ENCODE measurements around the gene DCST2.

Gene DCST2

GRCh38 chr1:155070721-155071569, 37.4 kb upstream of the DCST2 start:
- TF ChIP-seq, protein P1, sequence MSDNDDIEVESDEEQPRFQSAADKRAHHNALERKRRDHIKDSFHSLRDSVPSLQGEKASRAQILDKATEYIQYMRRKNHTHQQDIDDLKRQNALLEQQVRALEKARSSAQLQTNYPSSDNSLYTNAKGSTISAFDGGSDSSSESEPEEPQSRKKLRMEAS (IDR thresholded peaks at IDR 0.05; ENCODE audit: low read depth, low read length) = no peak
- TF ChIP-seq, protein P2, sequence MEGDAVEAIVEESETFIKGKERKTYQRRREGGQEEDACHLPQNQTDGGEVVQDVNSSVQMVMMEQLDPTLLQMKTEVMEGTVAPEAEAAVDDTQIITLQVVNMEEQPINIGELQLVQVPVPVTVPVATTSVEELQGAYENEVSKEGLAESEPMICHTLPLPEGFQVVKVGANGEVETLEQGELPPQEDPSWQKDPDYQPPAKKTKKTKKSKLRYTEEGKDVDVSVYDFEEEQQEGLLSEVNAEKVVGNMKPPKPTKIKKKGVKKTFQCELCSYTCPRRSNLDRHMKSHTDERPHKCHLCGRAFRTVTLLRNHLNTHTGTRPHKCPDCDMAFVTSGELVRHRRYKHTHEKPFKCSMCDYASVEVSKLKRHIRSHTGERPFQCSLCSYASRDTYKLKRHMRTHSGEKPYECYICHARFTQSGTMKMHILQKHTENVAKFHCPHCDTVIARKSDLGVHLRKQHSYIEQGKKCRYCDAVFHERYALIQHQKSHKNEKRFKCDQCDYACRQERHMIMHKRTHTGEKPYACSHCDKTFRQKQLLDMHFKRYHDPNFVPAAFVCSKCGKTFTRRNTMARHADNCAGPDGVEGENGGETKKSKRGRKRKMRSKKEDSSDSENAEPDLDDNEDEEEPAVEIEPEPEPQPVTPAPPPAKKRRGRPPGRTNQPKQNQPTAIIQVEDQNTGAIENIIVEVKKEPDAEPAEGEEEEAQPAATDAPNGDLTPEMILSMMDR (IDR thresholded peaks at IDR 0.05; ENCODE audit: low read depth, low read length) = no peak
- no peak for TF ChIP-seq MYC (IDR thresholded peaks at IDR 0.05; ENCODE audit: low read depth, low read length)
- no peak for TF ChIP-seq POLR2A (IDR thresholded peaks at IDR 0.05; ENCODE audit: extremely low read depth, insufficient read length)
- peak; percentile 71 for DNase-seq (ENCODE audit: low read depth)

DNA sequence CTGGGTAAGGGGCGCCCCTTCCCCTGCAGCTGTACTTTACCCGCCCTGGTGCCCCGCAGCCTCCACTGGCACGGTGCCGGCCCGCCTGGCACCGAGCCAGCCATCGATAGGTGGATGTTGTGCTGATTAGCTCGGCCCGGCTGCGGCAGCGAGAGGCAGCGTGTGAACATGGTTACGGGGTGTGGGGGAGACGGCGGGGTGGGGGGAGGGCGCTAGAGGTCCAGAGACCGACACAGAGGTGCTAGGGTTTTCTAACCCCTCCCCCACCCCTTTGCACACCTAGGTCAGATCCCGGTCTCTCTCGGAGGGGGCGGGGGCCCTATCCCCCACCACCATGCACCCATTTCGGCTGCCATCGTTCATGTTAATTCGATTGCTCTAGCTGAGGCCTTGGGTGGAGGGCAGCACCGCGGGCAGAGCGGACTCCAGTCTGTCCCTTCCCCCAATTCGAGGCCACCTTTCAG, 36.6 kb upstream of the DCST2 start:
- no peak overlapping the region for H3K4me3 ChIP-seq (ENCODE audit: low read depth, low read length)
- no peak for TF ChIP-seq MYC (IDR thresholded peaks at IDR 0.05; ENCODE audit: low read depth, low read length)
- TF ChIP-seq POLR2A (IDR thresholded peaks at IDR 0.05; ENCODE audit: extremely low read depth, insufficient read length) = no peak
- TF ChIP-seq, protein P2 (IDR thresholded peaks at IDR 0.05; ENCODE audit: low read depth, low read length) = no peak
- TF ChIP-seq, protein P1 (IDR thresholded peaks at IDR 0.05; ENCODE audit: low read depth, low read length) = no peak
- no peak for DNase-seq (ENCODE audit: low read depth)

More at GRCh38 chr1:155070721-155071569, 37.4 kb upstream of the DCST2 start:
- no peak overlapping the region for H3K4me3 ChIP-seq (ENCODE audit: low read depth, low read length)

GRCh38 chr1:155069551-155070157, 36.1 kb upstream of the DCST2 start:
- no peak for TF ChIP-seq MYC (IDR thresholded peaks at IDR 0.05; ENCODE audit: low read depth, low read length)
- DNase-seq (ENCODE audit: low read depth) = no peak
- no peak overlapping the region for H3K4me3 ChIP-seq (ENCODE audit: low read depth, low read length)

DNA sequence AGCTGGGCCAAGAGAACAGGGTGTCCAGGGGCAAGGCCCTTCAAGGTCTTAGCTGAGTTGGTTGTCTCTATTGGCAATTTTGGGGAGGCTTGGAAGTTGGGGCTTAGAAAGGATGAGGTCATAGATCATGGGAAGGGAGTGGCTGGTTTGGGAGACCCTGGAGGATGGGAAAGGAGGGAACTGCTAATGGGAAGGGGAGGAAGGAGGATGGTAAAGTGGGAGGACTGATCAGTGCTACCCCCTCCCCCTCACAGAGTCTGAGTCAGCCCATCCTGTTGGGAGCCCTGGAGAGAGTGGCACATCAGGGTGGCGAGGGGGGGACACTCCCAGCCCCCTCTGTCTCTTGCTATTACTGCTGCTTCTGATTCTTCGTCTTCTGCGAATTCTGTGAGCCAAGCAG, 35.0 kb upstream of the DCST2 start:
- TF ChIP-seq, protein P1 (IDR thresholded peaks at IDR 0.05; ENCODE audit: low read depth, low read length) = no peak
- TF ChIP-seq POLR2A (IDR thresholded peaks at IDR 0.05; ENCODE audit: extremely low read depth, insufficient read length) (no peak), MYC (IDR thresholded peaks at IDR 0.05; ENCODE audit: low read depth, low read length) (no peak)
- TF ChIP-seq, protein P2 (IDR thresholded peaks at IDR 0.05; ENCODE audit: low read depth, low read length) = no peak
- DNase-seq (ENCODE audit: low read depth) = no peak

DNA sequence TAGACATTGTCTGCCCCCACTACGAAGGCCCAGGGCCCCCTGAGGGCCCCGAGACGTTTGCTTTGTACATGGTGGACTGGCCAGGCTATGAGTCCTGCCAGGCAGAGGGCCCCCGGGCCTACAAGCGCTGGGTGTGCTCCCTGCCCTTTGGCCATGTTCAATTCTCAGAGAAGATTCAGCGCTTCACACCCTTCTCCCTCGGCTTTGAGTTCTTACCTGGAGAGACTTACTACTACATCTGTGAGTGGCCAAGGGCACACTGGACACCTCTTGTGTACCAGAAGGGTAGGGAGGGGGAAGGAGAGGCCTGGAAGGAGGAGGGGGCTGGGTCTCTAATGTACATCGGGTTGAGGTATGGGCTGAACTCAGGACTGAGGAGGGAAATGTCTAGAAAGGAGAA, 33.2 kb upstream of the DCST2 start:
- H3K4me3 ChIP-seq (ENCODE audit: low read depth, low read length) = no peak overlapping the region
- DNase-seq (ENCODE audit: low read depth) = no peak
- TF ChIP-seq MYC (IDR thresholded peaks at IDR 0.05; ENCODE audit: low read depth, low read length) = no peak
- TF ChIP-seq, protein P2 (IDR thresholded peaks at IDR 0.05; ENCODE audit: low read depth, low read length) = no peak
- no peak for TF ChIP-seq POLR2A (IDR thresholded peaks at IDR 0.05; ENCODE audit: extremely low read depth, insufficient read length)
- TF ChIP-seq, protein P1 (IDR thresholded peaks at IDR 0.05; ENCODE audit: low read depth, low read length) = no peak

More for the DNA sequence above, 35.0 kb upstream of the DCST2 start:
- no peak overlapping the region for H3K4me3 ChIP-seq (ENCODE audit: low read depth, low read length)

DNA sequence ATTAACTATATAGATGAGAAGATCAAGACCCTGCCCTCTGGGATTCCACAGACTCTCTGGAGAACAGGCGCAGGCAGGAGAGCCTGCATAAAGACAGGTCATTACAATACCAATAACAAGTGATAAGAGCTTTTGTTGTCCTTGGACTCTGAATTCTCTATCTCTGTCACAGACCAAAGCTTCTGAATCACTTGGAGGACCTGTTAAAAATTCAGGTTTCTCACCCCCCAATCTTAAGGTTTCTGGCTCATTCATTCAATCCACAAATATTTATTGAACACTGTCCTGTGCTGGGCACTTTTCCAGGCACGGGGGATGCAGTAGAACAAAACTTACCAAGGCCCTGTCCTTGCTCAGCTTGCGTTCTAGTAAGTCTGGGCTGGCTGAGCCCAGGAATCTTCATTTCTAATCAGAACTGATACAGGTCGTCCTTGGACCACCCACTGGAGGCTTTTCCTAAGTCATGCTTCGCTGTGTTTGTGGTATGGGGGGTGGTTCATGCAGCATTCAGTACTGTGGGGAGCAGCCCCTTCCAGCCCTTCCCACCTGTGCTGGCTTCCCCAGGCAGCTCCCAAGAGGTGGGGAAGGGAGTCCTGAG, 31.4 kb upstream of the DCST2 start:
- no peak for DNase-seq (ENCODE audit: low read depth)
- TF ChIP-seq, protein P1 (IDR thresholded peaks at IDR 0.05; ENCODE audit: low read depth, low read length) = no peak
- TF ChIP-seq POLR2A (IDR thresholded peaks at IDR 0.05; ENCODE audit: extremely low read depth, insufficient read length) = no peak
- TF ChIP-seq, protein P2 (IDR thresholded peaks at IDR 0.05; ENCODE audit: low read depth, low read length) = no peak
- TF ChIP-seq MYC (IDR thresholded peaks at IDR 0.05; ENCODE audit: low read depth, low read length) = no peak
- no peak overlapping the region for H3K4me3 ChIP-seq (ENCODE audit: low read depth, low read length)

Measured in NB4 (cell line).